CD4-positive, CD25-positive, alpha-beta regulatory T cell (primary cell): ENCODE measurements around the gene NFATC2. TPM values are rescaled to one million over a fixed set of nuclear protein-coding genes. Genes with fewer than 3 reads are reported as not detected.

Source experiments
- ATAC-seq, 2 donors: fragments of 150-1000 bp; cut with Tn5 transposase; one replicate each; pipeline ENCODE4 v1.10.0; 2021; ENCODE audit warnings: low read depth in 2 of 2, moderate number of reproducible peaks in 2 of 2, moderate library complexity in 1 of 2
- DNase-seq, 3 donors: peaks; one replicate each; pipeline versions ENCODE4 v3.0.0 to v3.0.0-alpha.2; 2012 to 2022; ENCODE audit warnings: mixed read lengths in 1 of 3
- H3K27ac ChIP-seq: one replicate; pipeline ENCODE4 v1.7.0; 2013; ENCODE audit warnings: mild to moderate bottlenecking, low read length; ENCODE audit not compliant: insufficient read depth, poor library complexity, severe bottlenecking
- H3K27me3 ChIP-seq: one replicate; pipeline ENCODE4 v1.7.0; 2013; ENCODE audit warnings: low read length; ENCODE audit not compliant: control insufficient read depth, insufficient read depth
- H3K36me3 ChIP-seq: one replicate; pipeline ENCODE4 v1.7.0; 2013; ENCODE audit warnings: mild to moderate bottlenecking, low read length, moderate library complexity; ENCODE audit not compliant: control insufficient read depth, insufficient read depth
- H3K4me1 ChIP-seq: 2 replicates; pipeline ENCODE4 v1.7.0; 2013; ENCODE audit warnings: mild to moderate bottlenecking, low read length; ENCODE audit not compliant: insufficient read depth, control insufficient read depth, poor library complexity, severe bottlenecking
- H3K4me3 ChIP-seq: one replicate; pipeline ENCODE4 v1.7.0; 2013; ENCODE audit warnings: low read depth, mild to moderate bottlenecking, low read length, moderate library complexity
- H3K9me3 ChIP-seq, 2 experiments: 1 replicate in 1 of 2; 2 replicates in 1 of 2; pipeline ENCODE4 v1.7.0; 2013; ENCODE audit warnings: low read length in 2 of 2, mild to moderate bottlenecking in 1 of 2, moderate library complexity in 1 of 2; ENCODE audit not compliant: control insufficient read depth in 2 of 2
- H3K27ac Mint-ChIP-seq, 3 donors: one replicate each; pipeline ENCODE4 v1.8.0; 2020 to 2022; ENCODE audit warnings: mild to moderate bottlenecking in 3 of 3, mixed read lengths in 3 of 3, moderate library complexity in 2 of 3
- H3K27me3 Mint-ChIP-seq: one replicate; pipeline ENCODE4 v1.8.0; 2022; ENCODE audit warnings: mild to moderate bottlenecking, mixed read lengths
- H3K36me3 Mint-ChIP-seq: one replicate; pipeline ENCODE4 v1.8.0; 2020; ENCODE audit warnings: mixed read lengths
- H3K4me1 Mint-ChIP-seq, 4 donors: one replicate each; pipeline ENCODE4 v1.8.0; 2020 to 2022; ENCODE audit warnings: mixed read lengths in 4 of 4, mild to moderate bottlenecking in 1 of 4
- H3K4me3 Mint-ChIP-seq, 4 donors: one replicate each; pipeline ENCODE4 v1.8.0; 2020 to 2022; ENCODE audit warnings: mild to moderate bottlenecking in 4 of 4, mixed read lengths in 4 of 4, moderate library complexity in 3 of 4
- H3K9me3 Mint-ChIP-seq, 7 donors: one replicate each; pipeline ENCODE4 v1.8.0; 2020 to 2022; ENCODE audit warnings: mixed read lengths in 7 of 7, mild to moderate bottlenecking in 3 of 7, moderate library complexity in 2 of 7
- polyA plus RNA-seq, 4 donors: library from polyadenylated mRNA; unstranded; fragments of 300-500 nt; fragmentation: Illumina TruSeq; gene quantifications; one replicate each; pipeline ENCODE4 v1.2.3, GENCODE V29; 2021
- total RNA-seq: library from RNA; stranded (reverse); gene quantifications from one replicate; pipeline ENCODE4 v1.2.3, GENCODE V29; 2022

Gene NFATC2
- total and polyA plus RNA-seq, 5 donors from 2014 or later, result 11.0 to 56.8 (median 14.2) TPM

DNA sequence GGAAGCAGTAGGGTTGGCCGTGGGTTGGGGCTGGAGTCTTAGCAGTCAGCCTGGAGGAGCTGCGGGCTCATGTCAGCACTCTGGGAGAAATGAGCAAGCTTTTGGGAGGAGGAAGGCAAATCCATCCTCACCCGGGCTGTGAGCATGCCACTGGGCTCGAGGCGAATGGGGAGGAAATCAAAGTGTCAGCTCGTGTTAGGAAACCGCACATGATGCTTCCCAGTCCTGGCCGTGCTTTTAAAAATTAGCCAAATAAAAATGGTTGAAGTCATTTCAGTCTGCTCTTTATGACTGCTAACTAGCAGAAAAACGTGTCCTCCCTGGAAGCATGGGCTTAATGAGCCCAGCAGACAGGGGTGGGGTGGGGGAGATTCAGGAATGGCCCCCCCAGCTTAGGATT lies 98.1 kb downstream of the NFATC2 start:
- Mint-ChIP-seq H3K27me3 (no peaks in the 10 kb centered on the region), H3K27ac (peak overlapping the region in 2 of 3 donors; percentile 62), H3K4me1 (peaks cover 5 to 25% (median 16%) of the 10 kb centered on the region in 4 donors), H3K4me3 (no peak overlapping the region), H3K36me3 (peaks cover 42% of the 10 kb centered on the region), H3K9me3 (no peaks in the 10 kb centered on the region)
- DNase-seq, result no peak
- Histone ChIP-seq H3K4me3 (no peak overlapping the region), H3K9me3 (no peaks in the 10 kb centered on the region), H3K36me3 (peaks cover 54% of the 10 kb centered on the region), H3K27me3 (no peaks in the 10 kb centered on the region), H3K4me1 (peaks cover 10% of the 10 kb centered on the region), H3K27ac (no peak overlapping the region)
- ATAC-seq, result no peak

DNA sequence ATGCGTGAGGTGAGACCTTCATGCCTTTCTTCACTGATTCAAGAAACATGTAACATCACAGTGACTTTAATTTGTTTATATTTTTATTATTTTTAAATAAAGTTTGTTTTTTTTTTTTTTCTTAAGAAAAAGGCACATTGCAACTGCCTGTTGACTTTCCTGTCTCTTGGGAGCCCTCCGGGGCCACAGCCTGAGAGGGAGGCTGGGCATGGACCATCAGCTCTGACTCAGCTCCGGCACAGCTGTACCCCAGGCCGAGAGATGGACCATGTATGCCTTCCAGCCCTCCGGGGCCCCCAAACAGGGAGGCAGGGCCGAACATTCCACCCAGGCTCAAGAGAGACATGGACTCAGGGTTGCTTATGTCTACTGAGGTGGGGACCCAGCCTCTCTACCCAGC lies 99.9 kb downstream of the NFATC2 start:
- no peaks in the 10 kb centered on the region for H3K9me3 ChIP-seq
- Mint-ChIP-seq H3K4me1 (peaks cover 5 to 41% (median 22%) of the 10 kb centered on the region in 4 donors), H3K9me3 (no peaks in the 10 kb centered on the region), H3K27me3 (no peaks in the 10 kb centered on the region), H3K36me3 (peaks cover 50% of the 10 kb centered on the region), H3K27ac (peak overlapping the region in 2 of 3 donors; percentile 15 to 31), H3K4me3 (no peak overlapping the region)
- peaks cover 10% of the 10 kb centered on the region for H3K4me1 ChIP-seq
- peaks cover 58% of the 10 kb centered on the region for H3K36me3 ChIP-seq
- H3K27me3 ChIP-seq, result no peaks in the 10 kb centered on the region
- H3K4me3 ChIP-seq, result no peak overlapping the region
- H3K27ac ChIP-seq, result no peak overlapping the region
- DNase-seq, result no peak
- no peak for ATAC-seq

DNA sequence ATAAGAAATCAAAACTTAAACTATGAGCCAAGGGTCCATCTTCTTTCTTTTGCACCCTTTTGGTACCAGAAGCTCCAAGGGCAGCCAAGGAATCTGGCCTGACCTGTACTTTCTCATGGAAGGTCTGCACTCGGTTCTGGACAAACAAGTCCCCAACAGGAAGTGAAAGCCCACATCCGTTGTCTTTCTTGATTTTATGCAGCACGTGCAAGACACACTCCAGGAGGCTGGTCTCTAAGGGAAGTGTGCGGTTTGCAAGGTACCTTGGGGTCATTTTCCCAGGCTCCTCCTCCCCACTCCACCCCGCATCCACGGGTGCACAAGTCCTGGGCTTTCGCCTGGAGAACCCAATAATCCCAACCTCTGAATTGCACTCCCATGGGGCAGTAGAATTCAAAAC lies 101.9 kb downstream of the NFATC2 start:
- H3K27me3 Mint-ChIP-seq, result no peaks in the 10 kb centered on the region
- no peaks in the 10 kb centered on the region for H3K9me3 Mint-ChIP-seq
- ATAC-seq (no peak), DNase-seq (peak in 1 of 3 donors; percentile 17)
- Histone ChIP-seq H3K36me3 (peaks cover 50% of the 10 kb centered on the region), H3K4me1 (peaks cover 10% of the 10 kb centered on the region), H3K27ac (no peak overlapping the region), H3K4me3 (peak overlapping the region; percentile 41), H3K9me3 (no peaks in the 10 kb centered on the region), H3K27me3 (no peaks in the 10 kb centered on the region)
- peaks cover 45% of the 10 kb centered on the region for H3K36me3 Mint-ChIP-seq
- peak overlapping the region; percentile 38 to 88 (median 46) for H3K27ac Mint-ChIP-seq
- H3K4me3 Mint-ChIP-seq, result peak overlapping the region in 1 of 4 donors; percentile 21
- peaks cover 5 to 43% (median 24%) of the 10 kb centered on the region in 4 donors for H3K4me1 Mint-ChIP-seq

DNA sequence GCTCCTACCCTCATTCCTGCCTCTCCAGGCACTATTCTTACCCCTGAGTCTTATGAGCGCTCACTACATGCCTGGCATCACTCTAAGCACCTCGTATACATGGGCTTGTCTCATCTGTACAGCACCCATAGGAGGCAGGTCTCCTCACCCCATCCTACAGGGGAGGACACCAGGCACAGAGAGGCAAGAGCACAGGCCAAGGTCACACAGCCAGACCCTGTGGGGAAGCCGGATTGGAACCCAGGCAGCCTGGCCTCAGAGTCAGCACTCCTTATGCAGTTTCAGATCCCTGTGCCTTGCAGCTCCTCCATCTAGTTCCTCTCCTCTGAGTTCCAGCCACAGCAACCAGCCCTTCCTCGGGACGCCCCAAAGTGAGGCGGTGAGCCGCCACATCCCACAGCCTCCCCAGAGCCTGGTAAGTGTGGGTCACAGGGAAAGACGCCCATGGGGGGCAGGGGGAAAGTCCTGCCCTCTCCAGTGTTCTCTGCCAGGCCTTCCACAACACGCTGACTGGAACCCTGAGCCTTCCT lies 103.3 kb downstream of the NFATC2 start:
- no peaks in the 10 kb centered on the region for H3K27me3 ChIP-seq
- DNase-seq (no peak), ATAC-seq (no peak)
- Mint-ChIP-seq H3K9me3 (no peaks in the 10 kb centered on the region), H3K4me3 (no peak overlapping the region), H3K4me1 (peaks cover 5 to 43% (median 21%) of the 10 kb centered on the region in 4 donors), H3K36me3 (peaks cover 50% of the 10 kb centered on the region), H3K27ac (peak overlapping the region in 2 of 3 donors; percentile 63 to 83), H3K27me3 (no peaks in the 10 kb centered on the region)
- H3K27ac ChIP-seq, result no peak overlapping the region
- no peaks in the 10 kb centered on the region for H3K9me3 ChIP-seq
- no peak overlapping the region for H3K4me3 ChIP-seq
- H3K4me1 ChIP-seq, result peaks cover 10% of the 10 kb centered on the region
- peaks cover 58% of the 10 kb centered on the region for H3K36me3 ChIP-seq

DNA sequence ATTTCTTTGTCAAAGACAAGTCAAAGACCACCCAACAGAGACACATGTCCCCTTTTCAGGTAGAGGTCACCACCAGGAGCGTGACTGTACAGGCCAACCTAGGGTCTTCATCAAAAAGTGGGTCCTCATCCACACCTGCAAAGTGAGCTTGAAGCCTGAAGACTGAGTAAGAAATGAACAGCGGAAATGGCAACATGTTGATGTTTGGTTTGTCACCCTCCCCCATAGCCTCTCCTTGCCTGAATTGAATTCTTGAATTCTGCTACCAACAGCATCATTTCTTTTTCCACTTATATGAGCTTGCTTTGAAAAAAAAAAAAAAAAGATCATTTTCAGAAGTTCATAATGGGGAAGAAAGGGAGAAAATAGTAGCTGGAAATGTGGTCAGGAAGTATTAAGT lies 104.4 kb downstream of the NFATC2 start:
- Mint-ChIP-seq H3K9me3 (no peaks in the 10 kb centered on the region), H3K4me3 (no peak overlapping the region), H3K4me1 (peaks cover 5 to 37% (median 19%) of the 10 kb centered on the region in 4 donors), H3K36me3 (peaks cover 46% of the 10 kb centered on the region), H3K27me3 (no peaks in the 10 kb centered on the region), H3K27ac (peak overlapping the region; percentile 46 to 83 (median 63))
- no peak overlapping the region for H3K27ac ChIP-seq
- no peak overlapping the region for H3K4me3 ChIP-seq
- H3K27me3 ChIP-seq, result no peaks in the 10 kb centered on the region
- peaks cover 10% of the 10 kb centered on the region for H3K4me1 ChIP-seq
- peaks cover 63% of the 10 kb centered on the region for H3K36me3 ChIP-seq
- DNase-seq (no peak), ATAC-seq (no peak)
- no peaks in the 10 kb centered on the region for H3K9me3 ChIP-seq

DNA sequence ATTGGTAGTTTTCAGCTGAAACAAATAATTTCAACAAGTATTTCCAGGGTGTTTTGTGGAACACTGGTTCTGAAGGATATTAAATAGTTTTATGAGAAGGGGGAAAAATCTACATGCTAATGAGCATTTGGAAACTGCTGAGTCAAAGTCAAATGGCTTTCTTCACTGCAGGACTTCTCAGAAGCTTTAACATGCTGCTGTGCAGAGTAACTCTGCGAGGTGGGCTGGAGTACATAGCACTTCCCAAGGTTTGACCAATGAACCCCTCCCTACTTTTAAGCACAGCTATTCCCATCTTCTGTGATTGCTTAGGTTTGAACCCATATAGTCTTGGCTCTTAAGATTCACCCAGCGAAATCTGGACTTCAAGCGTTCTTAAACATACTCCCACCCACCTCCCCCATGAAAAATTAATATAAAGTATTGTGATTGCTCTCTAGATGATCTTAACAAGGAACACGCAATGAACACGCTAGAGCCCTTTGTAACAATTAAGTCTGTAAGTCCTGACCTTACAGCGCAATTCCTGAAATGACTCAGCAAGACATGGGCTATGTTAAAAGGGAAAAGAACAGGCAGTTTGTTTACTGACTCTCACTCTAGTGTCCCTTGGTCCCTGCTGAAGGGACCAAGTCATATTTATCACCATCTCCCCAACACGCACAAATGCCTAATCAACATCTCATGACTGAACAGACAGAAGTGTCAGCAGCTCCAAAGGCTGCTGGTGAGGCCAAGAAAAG lies 105.2 kb downstream of the NFATC2 start:
- no peaks in the 10 kb centered on the region for H3K9me3 Mint-ChIP-seq
- Histone ChIP-seq H3K36me3 (peaks cover 69% of the 10 kb centered on the region), H3K27ac (no peak overlapping the region), H3K4me1 (peaks cover 10% of the 10 kb centered on the region), H3K9me3 (no peaks in the 10 kb centered on the region), H3K27me3 (no peaks in the 10 kb centered on the region), H3K4me3 (no peak overlapping the region)
- peaks cover 5 to 37% (median 21%) of the 10 kb centered on the region in 4 donors for H3K4me1 Mint-ChIP-seq
- ATAC-seq (no peak), DNase-seq (no peak)
- H3K36me3 Mint-ChIP-seq, result peaks cover 49% of the 10 kb centered on the region
- H3K4me3 Mint-ChIP-seq, result no peak overlapping the region
- H3K27me3 Mint-ChIP-seq, result no peaks in the 10 kb centered on the region
- peak overlapping the region in 2 of 3 donors; percentile 63 to 65 for H3K27ac Mint-ChIP-seq

DNA sequence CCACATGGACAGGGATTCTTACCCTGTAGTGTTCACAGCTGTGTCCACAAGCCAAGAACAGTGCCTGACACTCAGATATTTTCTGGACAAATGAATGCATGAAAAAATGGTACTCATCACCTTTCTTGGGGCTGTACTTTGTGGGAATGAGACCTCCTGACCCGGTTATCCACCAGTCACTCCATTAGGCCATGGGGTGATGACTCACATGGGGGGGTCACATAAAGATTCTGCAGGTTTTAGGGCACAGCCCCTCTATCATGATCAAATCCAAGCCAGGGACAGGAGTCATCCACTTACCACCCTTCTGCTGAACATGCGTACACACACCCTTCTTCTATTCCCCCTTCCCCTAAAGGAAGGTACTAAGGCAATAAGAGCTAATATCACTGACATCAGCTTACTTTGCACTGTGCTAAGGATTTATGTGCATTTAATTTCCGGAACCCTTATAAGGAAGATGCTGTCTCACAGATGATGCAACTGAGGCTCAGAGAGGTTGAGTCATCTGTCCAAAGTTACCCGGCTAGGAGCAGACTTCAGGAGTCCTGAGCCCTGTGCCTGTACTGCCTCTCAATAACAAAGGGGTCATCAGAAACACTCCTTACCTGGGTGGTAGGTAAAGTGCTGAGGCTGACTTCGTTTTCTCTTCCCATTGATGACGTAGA lies 107.8 kb downstream of the NFATC2 start:
- Mint-ChIP-seq H3K4me3 (no peak overlapping the region), H3K27me3 (no peaks in the 10 kb centered on the region), H3K9me3 (no peaks in the 10 kb centered on the region), H3K4me1 (peaks cover 0 to 30% (median 18%) of the 10 kb centered on the region in 4 donors), H3K36me3 (peaks cover 66% of the 10 kb centered on the region), H3K27ac (no peak overlapping the region)
- ATAC-seq (no peak), DNase-seq (no peak)
- Histone ChIP-seq H3K27ac (no peak overlapping the region), H3K27me3 (no peaks in the 10 kb centered on the region), H3K4me3 (no peak overlapping the region), H3K4me1 (no peaks in the 10 kb centered on the region), H3K36me3 (peaks cover 81% of the 10 kb centered on the region), H3K9me3 (no peaks in the 10 kb centered on the region)
